ENCODE results near the gene CTXN1. TPM values are rescaled to one million over a fixed set of nuclear protein-coding genes. Genes with fewer than 3 reads are reported as not detected.
"Not testable (repeated sequence)": the region's sequence is repeated elsewhere in the genome, so short reads cannot be mapped to it uniquely, and the experiment has no call there.

The CTXN1 gene
- total and polyA plus RNA-seq, 4 donors, result 4.3 to 182 (median 87.7) TPM

GRCh38 chr19:7968008-7968795 lies 42.3 kb upstream of the CTXN1 start:
- peaks cover 94% of the 10 kb centered on the region for H3K36me3 ChIP-seq (ENCODE audit: control insufficient read depth, insufficient read depth, low read length)
- WGBS (ENCODE audit: insufficient coverage), result 98% methylated on average over 11 of the region's 15 CpGs
- no peaks in the 10 kb centered on the region for H3K4me1 ChIP-seq (ENCODE audit: control insufficient read depth, insufficient read depth, low read length)
- H3K9me3 ChIP-seq (ENCODE audit: control insufficient read depth, insufficient read depth, low read length), result no peaks in the 10 kb centered on the region
- H3K4me3 ChIP-seq (ENCODE audit: low read depth, low read length), result no peak overlapping the region
- H3K27ac ChIP-seq (ENCODE audit: low read depth, low read length), result no peak overlapping the region
- no peaks in the 10 kb centered on the region for H3K27me3 ChIP-seq (ENCODE audit: control insufficient read depth, insufficient read depth, low read length)
- no peak for DNase-seq (ENCODE audit: low read depth in 4 of 6, low spot score in 6 of 6)

DNA sequence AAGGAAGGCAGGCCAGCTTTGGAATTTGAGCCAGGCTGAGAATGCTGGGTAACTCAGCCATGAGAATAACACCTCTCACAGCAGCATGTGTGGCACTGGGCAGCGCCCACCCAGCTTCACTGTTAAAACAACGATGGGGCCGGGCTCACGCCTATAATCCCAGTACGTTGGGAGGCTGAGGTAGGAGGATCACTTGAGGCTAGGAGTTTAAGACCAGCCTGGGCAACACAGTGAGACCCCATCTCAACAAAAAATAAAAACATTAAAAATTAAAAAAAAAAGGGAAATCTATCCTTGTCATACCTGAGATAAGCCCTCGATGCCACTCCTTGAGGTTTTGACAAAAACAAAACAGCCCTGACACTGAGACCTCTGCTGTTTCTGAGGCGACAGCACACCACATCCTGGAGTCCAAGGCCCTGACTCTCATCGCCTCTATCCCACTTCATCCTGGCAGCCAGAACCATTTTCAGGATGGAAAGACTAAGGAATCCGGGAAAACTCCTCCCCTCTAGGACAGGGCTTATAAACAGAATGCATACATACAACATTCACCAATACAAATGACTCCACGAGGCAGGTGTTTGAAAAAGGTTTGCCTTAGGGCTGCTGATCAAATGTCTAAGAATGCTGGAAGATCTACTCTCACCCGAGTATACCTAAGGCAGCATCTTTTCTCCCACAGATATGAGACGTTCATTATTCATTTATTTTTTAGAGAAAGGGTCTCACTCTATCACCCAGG lies 40.2 kb upstream of the CTXN1 start:
- WGBS (ENCODE audit: insufficient coverage), result 93% methylated on average over 5 of the region's 12 CpGs
- H3K9me3 ChIP-seq (ENCODE audit: control insufficient read depth, insufficient read depth, low read length), result no peaks in the 10 kb centered on the region
- H3K4me3 ChIP-seq (ENCODE audit: low read depth, low read length), result no peak overlapping the region
- DNase-seq (ENCODE audit: low read depth in 4 of 6, low spot score in 6 of 6), result no peak
- no peaks in the 10 kb centered on the region for H3K4me1 ChIP-seq (ENCODE audit: control insufficient read depth, insufficient read depth, low read length)
- no peaks in the 10 kb centered on the region for H3K27me3 ChIP-seq (ENCODE audit: control insufficient read depth, insufficient read depth, low read length)
- H3K27ac ChIP-seq (ENCODE audit: low read depth, low read length), result no peak overlapping the region
- H3K36me3 ChIP-seq (ENCODE audit: control insufficient read depth, insufficient read depth, low read length), result peaks cover 84% of the 10 kb centered on the region

- Histone ChIP-seq H3K9me3 (ENCODE audit: control insufficient read depth, insufficient read depth, low read length) (no peaks in the 10 kb centered on the region), H3K36me3 (ENCODE audit: control insufficient read depth, insufficient read depth, low read length) (peaks cover 84% of the 10 kb centered on the region), H3K4me1 (ENCODE audit: control insufficient read depth, insufficient read depth, low read length) (peaks cover under 1% of the 10 kb centered on the region), H3K27me3 (ENCODE audit: control insufficient read depth, insufficient read depth, low read length) (no peaks in the 10 kb centered on the region), H3K27ac (ENCODE audit: low read depth, low read length) (no peak overlapping the region), H3K4me3 (ENCODE audit: low read depth, low read length) (no peak overlapping the region)
- no peak for DNase-seq (ENCODE audit: low read depth in 4 of 6, low spot score in 6 of 6)
- WGBS (ENCODE audit: insufficient coverage), result 90% methylated on average over 6 of the region's 12 CpGs
Measured at GRCh38 chr19:7965259-7965841, 39.4 kb upstream of the CTXN1 start.

DNA sequence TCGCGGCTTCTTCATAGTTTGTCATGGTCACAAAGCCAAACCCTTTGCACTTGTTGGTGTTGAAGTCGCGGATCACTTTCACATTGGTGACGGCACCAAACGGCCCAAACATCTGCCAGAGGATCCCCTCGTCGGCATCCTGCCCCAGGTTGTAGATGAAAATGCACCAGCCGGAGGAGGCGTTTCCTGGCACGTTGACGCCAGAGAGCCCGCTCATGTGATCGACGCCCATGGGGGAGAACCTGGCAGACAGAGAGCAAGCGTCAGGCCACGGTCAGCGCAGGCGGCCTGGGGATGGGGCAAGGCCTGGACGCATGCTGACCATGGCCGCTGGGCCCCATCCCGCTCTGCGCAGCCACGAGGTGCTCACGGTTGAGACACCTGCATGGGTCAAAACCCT lies 37.6 kb upstream of the CTXN1 start:
- Histone ChIP-seq H3K27ac (ENCODE audit: low read depth, low read length) (no peak overlapping the region), H3K4me1 (ENCODE audit: control insufficient read depth, insufficient read depth, low read length) (peaks cover 6% of the 10 kb centered on the region), H3K27me3 (ENCODE audit: control insufficient read depth, insufficient read depth, low read length) (no peaks in the 10 kb centered on the region), H3K36me3 (ENCODE audit: control insufficient read depth, insufficient read depth, low read length) (peaks cover 74% of the 10 kb centered on the region), H3K4me3 (ENCODE audit: low read depth, low read length) (no peak overlapping the region), H3K9me3 (ENCODE audit: control insufficient read depth, insufficient read depth, low read length) (no peaks in the 10 kb centered on the region)
- DNase-seq (ENCODE audit: low read depth in 4 of 6, low spot score in 6 of 6), result no peak
- WGBS (ENCODE audit: insufficient coverage), result 92% methylated on average over 25 of the region's 25 CpGs

- Histone ChIP-seq H3K4me1 (ENCODE audit: control insufficient read depth, insufficient read depth, low read length) (peaks cover 6% of the 10 kb centered on the region), H3K36me3 (ENCODE audit: control insufficient read depth, insufficient read depth, low read length) (peaks cover 74% of the 10 kb centered on the region), H3K4me3 (ENCODE audit: low read depth, low read length) (no peak overlapping the region), H3K27me3 (ENCODE audit: control insufficient read depth, insufficient read depth, low read length) (no peaks in the 10 kb centered on the region), H3K27ac (ENCODE audit: low read depth, low read length) (no peak overlapping the region), H3K9me3 (ENCODE audit: control insufficient read depth, insufficient read depth, low read length) (no peaks in the 10 kb centered on the region)
- 87% methylated on average over 17 of the region's 22 CpGs for WGBS (ENCODE audit: insufficient coverage)
- no peak for DNase-seq (ENCODE audit: low read depth in 4 of 6, low spot score in 6 of 6)
Measured at GRCh38 chr19:7962644-7963268, 36.8 kb upstream of the CTXN1 start.

DNA sequence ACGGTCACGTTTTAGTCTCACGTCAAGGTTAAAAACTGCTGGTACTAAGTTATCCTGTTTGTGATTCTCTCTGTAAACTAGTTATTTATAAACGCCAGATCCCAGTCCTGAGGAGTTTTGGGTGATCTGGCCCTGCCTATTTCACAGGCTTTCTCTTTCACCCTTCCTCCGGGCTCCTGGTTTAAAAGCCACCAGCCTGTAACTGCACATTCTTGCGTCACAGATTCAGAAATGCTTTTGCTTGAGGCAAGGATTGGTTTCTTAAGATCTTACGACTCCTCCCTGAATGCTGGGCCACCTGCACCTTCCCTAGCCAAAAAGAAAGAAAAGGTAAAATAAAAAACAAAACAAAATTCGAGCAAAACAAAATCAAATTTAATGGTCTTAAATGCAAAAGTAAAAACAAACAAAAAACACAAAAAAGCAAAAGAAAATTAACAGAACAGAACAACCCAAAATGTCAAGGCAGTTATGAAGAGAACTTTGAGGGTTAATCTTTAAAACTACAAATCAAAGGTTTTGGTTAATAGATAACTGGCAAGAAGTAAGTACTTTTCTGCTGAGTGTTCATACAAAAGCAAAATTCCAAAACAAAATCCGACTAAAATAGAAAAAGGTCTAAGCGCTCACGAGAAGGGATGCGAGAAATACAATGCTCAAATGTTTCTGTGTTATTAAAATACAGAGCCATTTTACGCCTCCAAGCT lies 36.1 kb upstream of the CTXN1 start:
- H3K4me3 ChIP-seq (ENCODE audit: low read depth, low read length), result no peak overlapping the region
- H3K4me1 ChIP-seq (ENCODE audit: control insufficient read depth, insufficient read depth, low read length), result peaks cover 6% of the 10 kb centered on the region
- WGBS (ENCODE audit: insufficient coverage), result 86% methylated on average over 6 of the region's 13 CpGs
- no peak overlapping the region for H3K27ac ChIP-seq (ENCODE audit: low read depth, low read length)
- no peaks in the 10 kb centered on the region for H3K9me3 ChIP-seq (ENCODE audit: control insufficient read depth, insufficient read depth, low read length)
- no peaks in the 10 kb centered on the region for H3K27me3 ChIP-seq (ENCODE audit: control insufficient read depth, insufficient read depth, low read length)
- peaks cover 75% of the 10 kb centered on the region for H3K36me3 ChIP-seq (ENCODE audit: control insufficient read depth, insufficient read depth, low read length)
- DNase-seq (ENCODE audit: low read depth in 4 of 6, low spot score in 6 of 6), result no peak

- H3K9me3 ChIP-seq (ENCODE audit: control insufficient read depth, insufficient read depth, low read length); H3K27ac ChIP-seq (ENCODE audit: low read depth, low read length); H3K4me1 ChIP-seq (ENCODE audit: control insufficient read depth, insufficient read depth, low read length); H3K4me3 ChIP-seq (ENCODE audit: low read depth, low read length); H3K27me3 ChIP-seq (ENCODE audit: control insufficient read depth, insufficient read depth, low read length); DNase-seq (ENCODE audit: low read depth in 4 of 6, low spot score in 6 of 6): not testable (repeated sequence)
- 100% methylated on average over 1 of the region's 4 CpGs for WGBS (ENCODE audit: insufficient coverage)
- H3K36me3 ChIP-seq (ENCODE audit: control insufficient read depth, insufficient read depth, low read length), result peaks cover 70% of the 10 kb centered on the region
Measured at GRCh38 chr19:7961082-7961481, 35.1 kb upstream of the CTXN1 start.

- WGBS (ENCODE audit: insufficient coverage), result 85% methylated on average over 5 of the region's 6 CpGs
- H3K27ac ChIP-seq (ENCODE audit: low read depth, low read length), result no peak overlapping the region
- H3K36me3 ChIP-seq (ENCODE audit: control insufficient read depth, insufficient read depth, low read length), result peaks cover 59% of the 10 kb centered on the region
Measured at GRCh38 chr19:7959211-7959610, 33.3 kb upstream of the CTXN1 start.

GRCh38 chr19:7955696-7956095 lies 29.8 kb upstream of the CTXN1 start:
- DNase-seq (ENCODE audit: low read depth in 4 of 6, low spot score in 6 of 6), result no peak
- H3K9me3 ChIP-seq (ENCODE audit: control insufficient read depth, insufficient read depth, low read length), result no peaks in the 10 kb centered on the region
- H3K27me3 ChIP-seq (ENCODE audit: control insufficient read depth, insufficient read depth, low read length), result no peaks in the 10 kb centered on the region
- peaks cover 10% of the 10 kb centered on the region for H3K4me1 ChIP-seq (ENCODE audit: control insufficient read depth, insufficient read depth, low read length)
- no peak overlapping the region for H3K27ac ChIP-seq (ENCODE audit: low read depth, low read length)
- H3K36me3 ChIP-seq (ENCODE audit: control insufficient read depth, insufficient read depth, low read length), result peaks cover 36% of the 10 kb centered on the region
- no peak overlapping the region for H3K4me3 ChIP-seq (ENCODE audit: low read depth, low read length)
- WGBS (ENCODE audit: insufficient coverage), result 78% methylated on average over 10 of the region's 11 CpGs

More at GRCh38 chr19:7959211-7959610, 33.3 kb upstream of the CTXN1 start:
- no peaks in the 10 kb centered on the region for H3K9me3 ChIP-seq (ENCODE audit: control insufficient read depth, insufficient read depth, low read length)
- no peak for DNase-seq (ENCODE audit: low read depth in 4 of 6, low spot score in 6 of 6)
- H3K4me3 ChIP-seq (ENCODE audit: low read depth, low read length), result no peak overlapping the region
- no peaks in the 10 kb centered on the region for H3K27me3 ChIP-seq (ENCODE audit: control insufficient read depth, insufficient read depth, low read length)
- H3K4me1 ChIP-seq (ENCODE audit: control insufficient read depth, insufficient read depth, low read length), result peaks cover 6% of the 10 kb centered on the region
